BE2C (cell line): ENCODE results near the gene PHACTR1.

Experiments
- DNase-seq: peaks from one replicate; pipeline ENCODE4 v3.0.0-alpha.2; 2020
- H3K27me3 ChIP-seq: fragments of 250-450 bp; sonication (Bioruptor Pico); 2 replicates; pipeline ENCODE4 v1.5.1; 2020; ENCODE audit warnings: mild to moderate bottlenecking
- H3K36me3 ChIP-seq: fragments of 250-450 bp; sonication (Bioruptor Pico); 2 replicates; pipeline ENCODE4 v1.5.1; 2020; ENCODE audit warnings: mild to moderate bottlenecking
- H3K4me1 ChIP-seq: fragments of 250-450 bp; sonication (Bioruptor Pico); 2 replicates; pipeline ENCODE4 v1.5.1; 2020
- H3K4me3 ChIP-seq: 2 replicates; pipeline ENCODE4 v1.5.1; 2011; ENCODE audit warnings: low read depth, low read length
- H3K9me3 ChIP-seq: fragments of 250-450 bp; sonication (Bioruptor Pico); 2 replicates; pipeline ENCODE4 v1.5.1; 2020
- CTCF ChIP-seq: IDR thresholded peaks from 2 replicates; pipeline ENCODE4 v1.5.1; 2012; ENCODE audit warnings: mild to moderate bottlenecking, low read depth, low read length

Gene PHACTR1

GRCh38 chr6:13105139-13105538, 388.6 kb downstream of the PHACTR1 start:
- no peaks in the 10 kb centered on the region for H3K27me3 ChIP-seq
- no peak for DNase-seq
- H3K4me3 ChIP-seq, result no peak overlapping the region
- TF ChIP-seq CTCF, result no peak
- no peaks in the 10 kb centered on the region for H3K36me3 ChIP-seq
- H3K4me1 ChIP-seq, result no peaks in the 10 kb centered on the region
- no peaks in the 10 kb centered on the region for H3K9me3 ChIP-seq

- DNase-seq, result no peak
- no peaks in the 10 kb centered on the region for H3K27me3 ChIP-seq
- no peak overlapping the region for H3K4me3 ChIP-seq
- H3K4me1 ChIP-seq, result no peaks in the 10 kb centered on the region
- H3K9me3 ChIP-seq, result no peaks in the 10 kb centered on the region
- no peak for TF ChIP-seq CTCF
- H3K36me3 ChIP-seq, result no peaks in the 10 kb centered on the region
Measured at GRCh38 chr6:13112921-13113320, 396.4 kb downstream of the PHACTR1 start.

GRCh38 chr6:13113376-13113775, 396.8 kb downstream of the PHACTR1 start:
- TF ChIP-seq CTCF, result no peak
- Histone ChIP-seq H3K36me3 (no peaks in the 10 kb centered on the region), H3K4me1 (no peaks in the 10 kb centered on the region), H3K4me3 (no peak overlapping the region), H3K27me3 (no peaks in the 10 kb centered on the region), H3K9me3 (no peaks in the 10 kb centered on the region)
- DNase-seq, result no peak

- no peaks in the 10 kb centered on the region for H3K36me3 ChIP-seq
- H3K9me3 ChIP-seq, result no peaks in the 10 kb centered on the region
- H3K27me3 ChIP-seq, result no peaks in the 10 kb centered on the region
- no peak for DNase-seq
- H3K4me1 ChIP-seq, result no peaks in the 10 kb centered on the region
- H3K4me3 ChIP-seq, result no peak overlapping the region
- TF ChIP-seq CTCF, result no peak
Measured at GRCh38 chr6:13113981-13114593, 397.5 kb downstream of the PHACTR1 start.

GRCh38 chr6:13116155-13116554, 399.6 kb downstream of the PHACTR1 start:
- no peaks in the 10 kb centered on the region for H3K27me3 ChIP-seq
- no peak overlapping the region for H3K4me3 ChIP-seq
- no peaks in the 10 kb centered on the region for H3K36me3 ChIP-seq
- TF ChIP-seq CTCF, result no peak
- H3K9me3 ChIP-seq, result no peaks in the 10 kb centered on the region
- no peaks in the 10 kb centered on the region for H3K4me1 ChIP-seq
- DNase-seq, result no peak

- Histone ChIP-seq H3K4me3 (no peak overlapping the region), H3K36me3 (no peaks in the 10 kb centered on the region), H3K4me1 (no peaks in the 10 kb centered on the region), H3K27me3 (no peaks in the 10 kb centered on the region), H3K9me3 (no peaks in the 10 kb centered on the region)
- no peak for TF ChIP-seq CTCF
- DNase-seq, result no peak
Measured at GRCh38 chr6:13117570-13117969, 401.0 kb downstream of the PHACTR1 start.
